ENCODE measurements around the gene TPSB2.
"Not testable (repeated sequence)": the region's sequence is repeated elsewhere in the genome, so short reads cannot be mapped to it uniquely, and the experiment has no call there.

Gene TPSB2

GRCh38 chr16:1271380-1271723 lies 41.4 kb upstream of the TPSB2 start:
- Histone ChIP-seq H3K36me3 (ENCODE audit: control insufficient read depth, insufficient read depth, low read length) (no peaks in the 10 kb centered on the region), H3K27me3 (ENCODE audit: control insufficient read depth, insufficient read depth, low read length) (peaks cover 9% of the 10 kb centered on the region), H3K4me3 (ENCODE audit: low read length) (no peak overlapping the region), H3K9ac (ENCODE audit: low read length) (no peak overlapping the region), H3K9me3 (ENCODE audit: control insufficient read depth, low read length) (no peaks in the 10 kb centered on the region), H3K4me1 (ENCODE audit: control insufficient read depth, insufficient read depth, low read length) (peaks cover 7% of the 10 kb centered on the region)

GRCh38 chr16:1269418-1269817 lies 39.4 kb upstream of the TPSB2 start:
- not testable (repeated sequence) for H3K36me3 ChIP-seq (ENCODE audit: control insufficient read depth, insufficient read depth, low read length); H3K9ac ChIP-seq (ENCODE audit: low read length); H3K4me1 ChIP-seq (ENCODE audit: control insufficient read depth, insufficient read depth, low read length); H3K9me3 ChIP-seq (ENCODE audit: control insufficient read depth, low read length); H3K27me3 ChIP-seq (ENCODE audit: control insufficient read depth, insufficient read depth, low read length); H3K4me3 ChIP-seq (ENCODE audit: low read length)

- Histone ChIP-seq H3K9me3 (ENCODE audit: control insufficient read depth, low read length) (no peaks in the 10 kb centered on the region), H3K27me3 (ENCODE audit: control insufficient read depth, insufficient read depth, low read length) (peaks cover 28% of the 10 kb centered on the region), H3K4me1 (ENCODE audit: control insufficient read depth, insufficient read depth, low read length) (no peaks in the 10 kb centered on the region), H3K4me3 (ENCODE audit: low read length) (no peak overlapping the region), H3K9ac (ENCODE audit: low read length) (no peak overlapping the region), H3K36me3 (ENCODE audit: control insufficient read depth, insufficient read depth, low read length) (no peaks in the 10 kb centered on the region)
These were observed 35.8 kb upstream of the TPSB2 start for GRCh38 chr16:1265826-1266225.

GRCh38 chr16:1265090-1265630 lies 35.2 kb upstream of the TPSB2 start:
- Histone ChIP-seq H3K9me3 (ENCODE audit: control insufficient read depth, low read length) (no peaks in the 10 kb centered on the region), H3K4me1 (ENCODE audit: control insufficient read depth, insufficient read depth, low read length) (no peaks in the 10 kb centered on the region), H3K4me3 (ENCODE audit: low read length) (no peak overlapping the region), H3K27me3 (ENCODE audit: control insufficient read depth, insufficient read depth, low read length) (peaks cover 35% of the 10 kb centered on the region), H3K9ac (ENCODE audit: low read length) (no peak overlapping the region), H3K36me3 (ENCODE audit: control insufficient read depth, insufficient read depth, low read length) (no peaks in the 10 kb centered on the region)

GRCh38 chr16:1264345-1265089 lies 34.5 kb upstream of the TPSB2 start:
- Histone ChIP-seq H3K9ac (ENCODE audit: low read length) (no peak overlapping the region), H3K27me3 (ENCODE audit: control insufficient read depth, insufficient read depth, low read length) (peaks cover 41% of the 10 kb centered on the region), H3K4me1 (ENCODE audit: control insufficient read depth, insufficient read depth, low read length) (peaks cover 1% of the 10 kb centered on the region), H3K36me3 (ENCODE audit: control insufficient read depth, insufficient read depth, low read length) (no peaks in the 10 kb centered on the region), H3K9me3 (ENCODE audit: control insufficient read depth, low read length) (no peaks in the 10 kb centered on the region), H3K4me3 (ENCODE audit: low read length) (no peak overlapping the region)

GRCh38 chr16:1263591-1264344 lies 33.8 kb upstream of the TPSB2 start:
- no peaks in the 10 kb centered on the region for H3K36me3 ChIP-seq (ENCODE audit: control insufficient read depth, insufficient read depth, low read length)
- H3K27me3 ChIP-seq (ENCODE audit: control insufficient read depth, insufficient read depth, low read length): peaks cover 49% of the 10 kb centered on the region
- H3K9ac ChIP-seq (ENCODE audit: low read length): no peak overlapping the region
- no peaks in the 10 kb centered on the region for H3K9me3 ChIP-seq (ENCODE audit: control insufficient read depth, low read length)
- H3K4me1 ChIP-seq (ENCODE audit: control insufficient read depth, insufficient read depth, low read length): peaks cover 7% of the 10 kb centered on the region
- H3K4me3 ChIP-seq (ENCODE audit: low read length): no peak overlapping the region

GRCh38 chr16:1262846-1263221 lies 32.9 kb upstream of the TPSB2 start:
- H3K27me3 ChIP-seq (ENCODE audit: control insufficient read depth, insufficient read depth, low read length): peaks cover 49% of the 10 kb centered on the region

GRCh38 chr16:1262210-1262845 lies 32.3 kb upstream of the TPSB2 start:
- H3K27me3 ChIP-seq (ENCODE audit: control insufficient read depth, insufficient read depth, low read length): peaks cover 49% of the 10 kb centered on the region

More at GRCh38 chr16:1262846-1263221, 32.9 kb upstream of the TPSB2 start:
- no peaks in the 10 kb centered on the region for H3K36me3 ChIP-seq (ENCODE audit: control insufficient read depth, insufficient read depth, low read length)
- no peaks in the 10 kb centered on the region for H3K9me3 ChIP-seq (ENCODE audit: control insufficient read depth, low read length)
- peaks cover 7% of the 10 kb centered on the region for H3K4me1 ChIP-seq (ENCODE audit: control insufficient read depth, insufficient read depth, low read length)
- no peak overlapping the region for H3K9ac ChIP-seq (ENCODE audit: low read length)
- H3K4me3 ChIP-seq (ENCODE audit: low read length): no peak overlapping the region

GRCh38 chr16:1261131-1261892 lies 31.3 kb upstream of the TPSB2 start:
- Histone ChIP-seq H3K27me3 (ENCODE audit: control insufficient read depth, insufficient read depth, low read length) (peaks cover 56% of the 10 kb centered on the region), H3K4me3 (ENCODE audit: low read length) (no peak overlapping the region), H3K9me3 (ENCODE audit: control insufficient read depth, low read length) (no peaks in the 10 kb centered on the region), H3K9ac (ENCODE audit: low read length) (no peak overlapping the region), H3K36me3 (ENCODE audit: control insufficient read depth, insufficient read depth, low read length) (no peaks in the 10 kb centered on the region), H3K4me1 (ENCODE audit: control insufficient read depth, insufficient read depth, low read length) (peaks cover 7% of the 10 kb centered on the region)

More at GRCh38 chr16:1262210-1262845, 32.3 kb upstream of the TPSB2 start:
- H3K9me3 ChIP-seq (ENCODE audit: control insufficient read depth, low read length): no peaks in the 10 kb centered on the region
- no peak overlapping the region for H3K9ac ChIP-seq (ENCODE audit: low read length)
- no peaks in the 10 kb centered on the region for H3K36me3 ChIP-seq (ENCODE audit: control insufficient read depth, insufficient read depth, low read length)
- H3K4me3 ChIP-seq (ENCODE audit: low read length): no peak overlapping the region
- peaks cover 7% of the 10 kb centered on the region for H3K4me1 ChIP-seq (ENCODE audit: control insufficient read depth, insufficient read depth, low read length)

GRCh38 chr16:1260101-1260680 lies 30.2 kb upstream of the TPSB2 start:
- no peaks in the 10 kb centered on the region for H3K36me3 ChIP-seq (ENCODE audit: control insufficient read depth, insufficient read depth, low read length)
- H3K9me3 ChIP-seq (ENCODE audit: control insufficient read depth, low read length): no peaks in the 10 kb centered on the region
- no peak overlapping the region for H3K9ac ChIP-seq (ENCODE audit: low read length)
- H3K27me3 ChIP-seq (ENCODE audit: control insufficient read depth, insufficient read depth, low read length): peaks cover 56% of the 10 kb centered on the region
- no peak overlapping the region for H3K4me3 ChIP-seq (ENCODE audit: low read length)
- H3K4me1 ChIP-seq (ENCODE audit: control insufficient read depth, insufficient read depth, low read length): peaks cover 7% of the 10 kb centered on the region

GRCh38 chr16:1259760-1260068 lies 29.7 kb upstream of the TPSB2 start:
- H3K4me3 ChIP-seq (ENCODE audit: low read length): no peak overlapping the region
- H3K27me3 ChIP-seq (ENCODE audit: control insufficient read depth, insufficient read depth, low read length): peaks cover 56% of the 10 kb centered on the region
- H3K36me3 ChIP-seq (ENCODE audit: control insufficient read depth, insufficient read depth, low read length): no peaks in the 10 kb centered on the region

More at GRCh38 chr16:1259760-1260068, 29.7 kb upstream of the TPSB2 start:
- Histone ChIP-seq H3K4me1 (ENCODE audit: control insufficient read depth, insufficient read depth, low read length) (peaks cover 7% of the 10 kb centered on the region), H3K9ac (ENCODE audit: low read length) (no peak overlapping the region), H3K9me3 (ENCODE audit: control insufficient read depth, low read length) (no peaks in the 10 kb centered on the region)
